Sigmoid colon (tissue), 4 donors: ENCODE data around the gene RAB12.

Source experiments
- EP300 ChIP-seq, 4 donors: sonication (generic); formaldehyde crosslinking; IDR thresholded peaks; one replicate each; pipeline ENCODE4 v1.6.1; 2017; ENCODE audit warnings: antibody characterized with exemption in 4 of 4
- POLR2A ChIP-seq, 2 donors: fragments of 450-650 bp; IDR thresholded peaks; one replicate each; pipeline ENCODE4 v1.6.1; 2016; ENCODE audit warnings: antibody characterized with exemption in 2 of 2, mild to moderate bottlenecking in 2 of 2, moderate library complexity in 2 of 2
- TF ChIP-seq, protein P1 (sequence below), 4 experiments: fragments of 450-650 bp in 3 of 4; fragments of 200-600 bp in 1 of 4; IDR thresholded peaks; one replicate each; pipeline ENCODE4 v1.5.1; 2016 to 2019; ENCODE audit warnings: antibody characterized with exemption in 4 of 4, mild to moderate bottlenecking in 3 of 4, moderate library complexity in 2 of 4

GRCh38 chr18:8602557-8602956 lies 6.7 kb upstream of the RAB12 start:
- TF ChIP-seq POLR2A (IDR thresholded peaks at IDR 0.05) (no peak), EP300 (IDR thresholded peaks at IDR 0.05) (no peak)
- TF ChIP-seq, protein P1, sequence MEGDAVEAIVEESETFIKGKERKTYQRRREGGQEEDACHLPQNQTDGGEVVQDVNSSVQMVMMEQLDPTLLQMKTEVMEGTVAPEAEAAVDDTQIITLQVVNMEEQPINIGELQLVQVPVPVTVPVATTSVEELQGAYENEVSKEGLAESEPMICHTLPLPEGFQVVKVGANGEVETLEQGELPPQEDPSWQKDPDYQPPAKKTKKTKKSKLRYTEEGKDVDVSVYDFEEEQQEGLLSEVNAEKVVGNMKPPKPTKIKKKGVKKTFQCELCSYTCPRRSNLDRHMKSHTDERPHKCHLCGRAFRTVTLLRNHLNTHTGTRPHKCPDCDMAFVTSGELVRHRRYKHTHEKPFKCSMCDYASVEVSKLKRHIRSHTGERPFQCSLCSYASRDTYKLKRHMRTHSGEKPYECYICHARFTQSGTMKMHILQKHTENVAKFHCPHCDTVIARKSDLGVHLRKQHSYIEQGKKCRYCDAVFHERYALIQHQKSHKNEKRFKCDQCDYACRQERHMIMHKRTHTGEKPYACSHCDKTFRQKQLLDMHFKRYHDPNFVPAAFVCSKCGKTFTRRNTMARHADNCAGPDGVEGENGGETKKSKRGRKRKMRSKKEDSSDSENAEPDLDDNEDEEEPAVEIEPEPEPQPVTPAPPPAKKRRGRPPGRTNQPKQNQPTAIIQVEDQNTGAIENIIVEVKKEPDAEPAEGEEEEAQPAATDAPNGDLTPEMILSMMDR (IDR thresholded peaks at IDR 0.05), result no peak
